HepG2 (cell line): Measurements from ENCODE around the gene UQCC5. TPM values are rescaled to one million over a fixed set of nuclear protein-coding genes. Genes with fewer than 3 reads are reported as not detected.

Experiments
- ARID4A ChIP-seq: sonication (generic); formaldehyde crosslinking; IDR thresholded peaks from 2 replicates; pipeline ENCODE4 v1.5.0; 2020; ENCODE audit warnings: mild to moderate bottlenecking, missing genetic modification reagents, borderline replicate concordance
- DZIP1 ChIP-seq: sonication (generic); formaldehyde crosslinking; IDR thresholded peaks from 2 replicates; pipeline ENCODE4 v1.5.0; 2020; ENCODE audit warnings: mild to moderate bottlenecking, missing genetic modification reagents
- EEA1 ChIP-seq: sonication (generic); formaldehyde crosslinking; IDR thresholded peaks from 2 replicates; pipeline ENCODE4 v1.5.1; 2020; ENCODE audit warnings: mild to moderate bottlenecking, missing genetic modification reagents, borderline replicate concordance
- FUBP1 ChIP-seq: sonication (generic); formaldehyde crosslinking; IDR thresholded peaks from 2 replicates; pipeline ENCODE4 v1.5.1; 2020; ENCODE audit warnings: missing genetic modification reagents, mild to moderate bottlenecking, borderline replicate concordance
- GLI4 ChIP-seq: sonication (generic); formaldehyde crosslinking; IDR thresholded peaks from 2 replicates; pipeline ENCODE4 v1.5.1; 2020; ENCODE audit warnings: missing genetic modification reagents, mild to moderate bottlenecking, moderate library complexity, borderline replicate concordance
- NR2F1 ChIP-seq, 2 experiments: fragments of 450-650 bp in 1 of 2; formaldehyde crosslinking in 1 of 2; IDR thresholded peaks; 2 replicates each; pipeline versions ENCODE4 v1.5.0 to v1.6.1; 2016 to 2020; ENCODE audit warnings: mild to moderate bottlenecking in 1 of 2, missing compliant biosample characterization in 1 of 2, missing genetic modification reagents in 1 of 2, moderate library complexity in 1 of 2
- ONECUT2 ChIP-seq: sonication (generic); formaldehyde crosslinking; IDR thresholded peaks from 2 replicates; pipeline ENCODE4 v1.4.0; 2020; ENCODE audit warnings: missing genetic modification reagents
- U2AF1 ChIP-seq: fragments of 200-400 bp; formaldehyde crosslinking; optimal IDR thresholded peaks from 2 replicates; pipeline ENCODE3; 2017; ENCODE audit warnings: mild to moderate bottlenecking, low read depth, low read length
- ZFP62 ChIP-seq: sonication (generic); formaldehyde crosslinking; IDR thresholded peaks from 2 replicates; pipeline ENCODE4 v1.4.0; 2020; ENCODE audit warnings: missing genetic modification reagents
- ZFX ChIP-seq: sonication (generic); formaldehyde crosslinking; IDR thresholded peaks from 2 replicates; pipeline ENCODE4 v1.4.0; 2020; ENCODE audit warnings: mild to moderate bottlenecking, low read depth, missing genetic modification reagents, moderate library complexity
- ZMAT3 ChIP-seq: sonication (generic); formaldehyde crosslinking; conservative IDR thresholded peaks from 2 replicates; pipeline ENCODE4 v1.7.0; 2021; ENCODE audit warnings: missing genetic modification reagents
- ZNF225 ChIP-seq: sonication (generic); formaldehyde crosslinking; IDR thresholded peaks from 2 replicates; pipeline ENCODE4 v1.4.0; 2020; ENCODE audit warnings: mild to moderate bottlenecking, missing genetic modification reagents
- ZNF30 ChIP-seq: sonication (generic); formaldehyde crosslinking; IDR thresholded peaks from 2 replicates; pipeline ENCODE4 v1.5.0; 2020; ENCODE audit warnings: mild to moderate bottlenecking, missing genetic modification reagents
- ZNF354B ChIP-seq: sonication (generic); formaldehyde crosslinking; IDR thresholded peaks from 2 replicates; pipeline ENCODE4 v1.8.0; 2022; ENCODE audit warnings: mild to moderate bottlenecking, missing genetic modification reagents
- ZNF607 ChIP-seq: sonication (generic); formaldehyde crosslinking; IDR thresholded peaks from 2 replicates; pipeline ENCODE4 v1.5.1; 2020; ENCODE audit warnings: missing genetic modification reagents, mild to moderate bottlenecking, borderline replicate concordance
- ZNF766 ChIP-seq: sonication (generic); formaldehyde crosslinking; IDR thresholded peaks from 2 replicates; pipeline ENCODE4 v1.5.0; 2020; ENCODE audit warnings: missing genetic modification reagents, borderline replicate concordance
- ZNF891 ChIP-seq: sonication (generic); formaldehyde crosslinking; IDR thresholded peaks from 2 replicates; pipeline ENCODE4 v1.5.0; 2020; ENCODE audit warnings: mild to moderate bottlenecking, missing genetic modification reagents
- ZSCAN29 ChIP-seq: sonication (generic); formaldehyde crosslinking; conservative IDR thresholded peaks from 2 replicates; pipeline ENCODE4 v1.4.0; 2020; ENCODE audit warnings: mild to moderate bottlenecking, missing genetic modification reagents
- polyA plus RNA-seq, 8 experiments: library from polyadenylated mRNA; depleted of rRNA in 3 of 8; stranded (reverse) in 7 of 8; unstranded in 1 of 8; fragments of >200 nt; fragmentation: Illumina TruSeq in 4 of 8; extraction: Trizol in 4 of 8; gene quantifications; 2 replicates each; pipeline versions ENCODE4 v1.2.1 to v1.2.3, GENCODE V29; 2011 to 2016; ENCODE audit warnings: low read depth in 4 of 8, missing spikeins in 1 of 8, mixed read lengths in 1 of 8; ENCODE audit not compliant: insufficient read depth in 1 of 8
- total RNA-seq, 5 experiments: library from RNA; depleted of rRNA; stranded (reverse); fragments of >200 nt; fragmentation: Illumina TruSeq; extraction: Trizol; gene quantifications; 2 replicates each; pipeline ENCODE4 v1.2.3, GENCODE V29; 2016; ENCODE audit warnings: low read depth in 1 of 5
- TF ChIP-seq, protein P1 (sequence below): sonication (generic); formaldehyde crosslinking; conservative IDR thresholded peaks from 2 replicates; pipeline ENCODE4 v1.4.0; 2020; ENCODE audit warnings: missing genetic modification reagents

UQCC5 gene
- total and polyA plus RNA-seq, 2 of the 13 experiments (the other 11 are each of a cell fraction or from before 2014, with no cell fraction given), result 15.4 to 29.5 TPM

DNA sequence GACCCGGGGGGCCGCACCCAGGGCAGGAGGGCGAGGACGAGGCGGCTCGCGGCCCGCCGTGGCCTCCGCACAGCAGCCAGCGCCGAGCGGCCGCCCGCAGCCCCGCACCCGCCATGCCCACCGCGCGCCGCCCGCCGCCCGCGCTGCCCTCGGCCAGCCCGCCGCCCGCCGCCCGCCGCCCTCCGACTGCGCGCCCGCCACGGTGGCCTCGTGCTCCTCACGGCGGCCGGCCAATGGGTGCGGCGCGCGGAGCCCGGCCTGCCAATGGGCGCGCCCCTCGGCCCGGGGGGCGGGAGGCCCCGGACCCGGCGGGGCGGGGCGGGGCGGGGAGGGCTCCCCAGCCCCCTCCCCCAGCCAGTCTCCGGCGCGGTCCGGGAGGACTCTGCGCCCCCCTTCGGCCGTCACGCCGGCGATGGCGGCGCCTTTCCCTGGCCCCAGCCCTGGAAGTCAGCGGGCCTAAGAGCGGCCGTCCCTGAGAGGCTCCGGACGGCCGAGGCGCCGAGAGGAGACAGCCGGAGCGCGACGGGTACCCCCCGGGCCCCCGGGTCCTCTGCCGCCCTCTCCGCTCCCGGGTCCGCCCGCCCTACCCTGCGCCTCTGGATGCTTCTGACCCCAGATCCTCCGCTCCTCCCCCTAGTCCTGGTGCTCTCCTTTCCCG lies 2.7 kb upstream of the UQCC5 start, which contains the start of gene NT5DC2 (continued):
- TF ChIP-seq DZIP1 (CRISPR knock-in tag) (0 out of 2 replicates have a peak, but pooled peaks have one; percentile 4), NR2F1 (CRISPR knock-in tag; IDR thresholded peaks at IDR 0.05) (0 out of 4 replicates have a peak, but pooled peaks of 1 of the 2 experiments have one; percentile 18), ZMAT3 (CRISPR knock-in tag) (peak; percentile 67; the same call in 1 of the 2 replicates), ZNF354B (CRISPR knock-in tag) (no peak), GLI4 (CRISPR knock-in tag) (no peak; the same call in 1 of the 2 replicates), ZSCAN29 (CRISPR knock-in tag) (no peak), ZNF891 (CRISPR knock-in tag) (no peak), ZFP62 (CRISPR knock-in tag) (no peak), ONECUT2 (CRISPR knock-in tag) (no peak), EEA1 (CRISPR knock-in tag) (0 out of 2 replicates have a peak, but pooled peaks have one; percentile 17), ZNF30 (0 out of 2 replicates have a peak, but pooled peaks have one; percentile 82), ZNF607 (CRISPR knock-in tag) (peak; percentile 93), ZNF766 (CRISPR knock-in tag) (no peak), ZNF225 (CRISPR knock-in tag) (no peak), ZFX (CRISPR knock-in tag) (no peak), FUBP1 (CRISPR knock-in tag) (no peak), U2AF1 (no peak), ARID4A (peak; percentile 24; the same call in 1 of the 2 replicates)
- TF ChIP-seq, protein P1, sequence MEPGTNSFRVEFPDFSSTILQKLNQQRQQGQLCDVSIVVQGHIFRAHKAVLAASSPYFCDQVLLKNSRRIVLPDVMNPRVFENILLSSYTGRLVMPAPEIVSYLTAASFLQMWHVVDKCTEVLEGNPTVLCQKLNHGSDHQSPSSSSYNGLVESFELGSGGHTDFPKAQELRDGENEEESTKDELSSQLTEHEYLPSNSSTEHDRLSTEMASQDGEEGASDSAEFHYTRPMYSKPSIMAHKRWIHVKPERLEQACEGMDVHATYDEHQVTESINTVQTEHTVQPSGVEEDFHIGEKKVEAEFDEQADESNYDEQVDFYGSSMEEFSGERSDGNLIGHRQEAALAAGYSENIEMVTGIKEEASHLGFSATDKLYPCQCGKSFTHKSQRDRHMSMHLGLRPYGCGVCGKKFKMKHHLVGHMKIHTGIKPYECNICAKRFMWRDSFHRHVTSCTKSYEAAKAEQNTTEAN (CRISPR knock-in tag), result no peak
